Activated CD8-positive, alpha-beta memory T cell treated with anti-CD3 and anti-CD28 coated beads, Interleukin-2, amount 50 U/mL, for 4 hours (primary cell): Measurements from ENCODE around the gene LRP11.
A peak's percentile ranks its signal among the peaks of the same experiment; 100 is the strongest.
"Not testable (repeated sequence)": the region's sequence is repeated elsewhere in the genome, so short reads cannot be mapped to it uniquely, and the experiment has no call there.

Experiments
- DNase-seq: peaks from one replicate; pipeline ENCODE4 v3.0.0-alpha.2; 2020

The LRP11 gene

GRCh38 chr6:149867876-149868640, 3.9 kb upstream of the LRP11 start:
- DNase-seq = no peak

- no peak for DNase-seq
Observed at GRCh38 chr6:149864578-149865535, 698 bp upstream of the LRP11 start.

GRCh38 chr6:149862922-149863697, 1.0 kb downstream of the LRP11 start:
- peak; percentile 19 for DNase-seq

- not testable (repeated sequence) for DNase-seq
Observed at GRCh38 chr6:149862424-149862738, 1.8 kb downstream of the LRP11 start.

GRCh38 chr6:149861603-149862423, 2.3 kb downstream of the LRP11 start:
- DNase-seq = no peak

- no peak for DNase-seq
Observed at GRCh38 chr6:149860834-149861602, 3.1 kb downstream of the LRP11 start.

- no peak for DNase-seq
Observed at GRCh38 chr6:149860513-149860833, 3.7 kb downstream of the LRP11 start.

- DNase-seq = no peak
Observed at GRCh38 chr6:149859938-149860337, 4.2 kb downstream of the LRP11 start.

- no peak for DNase-seq
Observed at GRCh38 chr6:149859368-149859767, 4.8 kb downstream of the LRP11 start.

GRCh38 chr6:149857541-149857940, 6.6 kb downstream of the LRP11 start:
- DNase-seq = no peak

GRCh38 chr6:149856256-149856994, 7.7 kb downstream of the LRP11 start:
- DNase-seq = no peak

GRCh38 chr6:149855741-149856140, 8.4 kb downstream of the LRP11 start:
- no peak for DNase-seq

- DNase-seq = no peak
Observed at GRCh38 chr6:149855040-149855654, 9.0 kb downstream of the LRP11 start.

GRCh38 chr6:149854532-149854931, 9.6 kb downstream of the LRP11 start:
- DNase-seq = no peak

GRCh38 chr6:149854017-149854416, 10.1 kb downstream of the LRP11 start:
- not testable (repeated sequence) for DNase-seq

GRCh38 chr6:149852881-149853280, 11.3 kb downstream of the LRP11 start:
- no peak for DNase-seq

- DNase-seq = no peak
Observed at GRCh38 chr6:149852180-149852579, 12.0 kb downstream of the LRP11 start.

GRCh38 chr6:149851461-149852110, 12.6 kb downstream of the LRP11 start:
- no peak for DNase-seq

- DNase-seq = not testable (repeated sequence)
Observed at GRCh38 chr6:149848343-149848742, 15.8 kb downstream of the LRP11 start.

GRCh38 chr6:149847939-149848267, 16.3 kb downstream of the LRP11 start:
- DNase-seq = no peak
